Keratinocyte (primary cell): Measurements from ENCODE around the gene GARIN1A. TPM values are rescaled to one million over a fixed set of nuclear protein-coding genes. Genes with fewer than 3 reads are reported as not detected.

ENCODE experiments used
- DNase-seq: peaks from one replicate; pipeline ENCODE4 v3.0.0-alpha.2; 2011; ENCODE audit warnings: low read depth, missing footprints, low spot score
- FAIRE-seq: peaks from 2 replicates; lab custom pipeline; 2011; peaks lifted over from hg19 to GRCh38; lab: Jason Lieb, UNC
- H2AFZ ChIP-seq: 2 replicates; pipeline ENCODE4 v1.6.0; 2012; ENCODE audit warnings: low read length, control low read depth, inconsistent platforms; ENCODE audit not compliant: control insufficient read depth
- H3K27ac ChIP-seq: 2 replicates; pipeline ENCODE4 v1.5.1; 2011; ENCODE audit warnings: low read length; ENCODE audit not compliant: control insufficient read depth, insufficient read depth
- H3K27me3 ChIP-seq: 3 replicates; pipeline ENCODE4 v1.6.0; 2011; ENCODE audit warnings: low read length; ENCODE audit not compliant: control insufficient read depth, insufficient read depth; ENCODE audit errors: extremely low read depth
- H3K36me3 ChIP-seq, 2 experiments: 2 replicates in 1 of 2; 3 replicates in 1 of 2; pipeline ENCODE4 v1.5.1; 2011; ENCODE audit warnings: low read length in 2 of 2, mild to moderate bottlenecking in 1 of 2; ENCODE audit not compliant: control insufficient read depth in 2 of 2, insufficient read depth in 2 of 2; ENCODE audit errors: extremely low read depth in 1 of 2
- H3K4me1 ChIP-seq: 3 replicates; pipeline ENCODE4 v1.5.1; 2011; ENCODE audit warnings: low read length; ENCODE audit not compliant: control insufficient read depth, insufficient read depth; ENCODE audit errors: extremely low read depth
- H3K4me2 ChIP-seq: 3 replicates; pipeline ENCODE4 v1.6.0; 2011; ENCODE audit warnings: low read depth, low read length; ENCODE audit not compliant: control insufficient read depth, insufficient read depth; ENCODE audit errors: extremely low read depth
- H3K4me3 ChIP-seq, 3 experiments: fragments of 200-600 bp in 1 of 3; sonication (generic) in 1 of 3; 2 replicates in 2 of 3; 3 replicates in 1 of 3; pipeline ENCODE4 v1.5.1; 2011 to 2016; ENCODE audit warnings: low read length in 3 of 3, mild to moderate bottlenecking in 3 of 3, control low read depth in 2 of 3, inconsistent platforms in 1 of 3, low read depth in 1 of 3, mixed read lengths in 1 of 3, mixed run types in 1 of 3, moderate library complexity in 1 of 3; ENCODE audit not compliant: control insufficient read depth in 2 of 3, insufficient read depth in 2 of 3; ENCODE audit errors: extremely low read depth in 1 of 3
- H3K79me2 ChIP-seq: 2 replicates; pipeline ENCODE4 v1.6.0; 2012; ENCODE audit warnings: low read length; ENCODE audit not compliant: control insufficient read depth, insufficient read depth
- H3K9ac ChIP-seq: 3 replicates; pipeline ENCODE4 v1.6.0; 2011; ENCODE audit warnings: low read length; ENCODE audit not compliant: control insufficient read depth, insufficient read depth; ENCODE audit errors: extremely low read depth
- H3K9me1 ChIP-seq: 3 replicates; pipeline ENCODE4 v1.6.0; 2011; ENCODE audit warnings: low read length; ENCODE audit not compliant: control insufficient read depth, insufficient read depth; ENCODE audit errors: extremely low read depth
- H3K9me3 ChIP-seq: 2 replicates; pipeline ENCODE4 v1.5.1; 2012; ENCODE audit warnings: low read depth, low read length; ENCODE audit not compliant: control insufficient read depth
- H4K20me1 ChIP-seq: 3 replicates; pipeline ENCODE4 v1.6.0; 2011; ENCODE audit warnings: low read length; ENCODE audit not compliant: control insufficient read depth, insufficient read depth; ENCODE audit errors: extremely low read depth
- EZH2 ChIP-seq: IDR thresholded peaks from one replicate; pipeline ENCODE4 v1.6.1; 2012; ENCODE audit warnings: inconsistent platforms, mild to moderate bottlenecking, low read length, moderate library complexity
- dilution Hi-C: fragments of 300-500 bp; cut with MboI; formaldehyde crosslinking; loops from one replicate; pipeline ENCODE4 v1.7.0; 2020; ENCODE audit warnings: low sequenced_read_pairs; ENCODE audit not compliant: extremely low pct_ligation_motif_present
- polyA plus RNA-seq, 5 experiments: library from polyadenylated mRNA; depleted of rRNA in 3 of 5; stranded (reverse) in 3 of 5; stranded (forward) in 1 of 5; unstranded in 1 of 5; fragments of >200 nt; gene quantifications; 1 replicate in 1 of 5; 2 replicates in 3 of 5; 3 replicates in 1 of 5; pipeline versions ENCODE4 v1.2.1 to v1.2.3, GENCODE V29; 2011 to 2012; ENCODE audit warnings: missing spikeins in 2 of 5, low read depth in 1 of 5, low replicate concordance in 1 of 5
- TF ChIP-seq, protein P1 (sequence below), 3 experiments: IDR thresholded peaks in 1 of 3; conservative IDR thresholded peaks in 1 of 3; optimal IDR thresholded peaks in 1 of 3; 2 replicates in 2 of 3; 3 replicates in 1 of 3; pipeline versions ENCODE3 to v1.5.1; 2011; ENCODE audit warnings: low read length in 3 of 3, mild to moderate bottlenecking in 3 of 3, moderate library complexity in 2 of 3, control low read depth in 1 of 3, inconsistent platforms in 1 of 3; ENCODE audit not compliant: insufficient read depth in 2 of 3; ENCODE audit errors: extremely low read depth in 1 of 3

GARIN1A gene
- polyA plus RNA-seq, 1 donor (not counting 4 experiments of a cell fraction or from before 2014, with no cell fraction given): 0.69 TPM

DNA sequence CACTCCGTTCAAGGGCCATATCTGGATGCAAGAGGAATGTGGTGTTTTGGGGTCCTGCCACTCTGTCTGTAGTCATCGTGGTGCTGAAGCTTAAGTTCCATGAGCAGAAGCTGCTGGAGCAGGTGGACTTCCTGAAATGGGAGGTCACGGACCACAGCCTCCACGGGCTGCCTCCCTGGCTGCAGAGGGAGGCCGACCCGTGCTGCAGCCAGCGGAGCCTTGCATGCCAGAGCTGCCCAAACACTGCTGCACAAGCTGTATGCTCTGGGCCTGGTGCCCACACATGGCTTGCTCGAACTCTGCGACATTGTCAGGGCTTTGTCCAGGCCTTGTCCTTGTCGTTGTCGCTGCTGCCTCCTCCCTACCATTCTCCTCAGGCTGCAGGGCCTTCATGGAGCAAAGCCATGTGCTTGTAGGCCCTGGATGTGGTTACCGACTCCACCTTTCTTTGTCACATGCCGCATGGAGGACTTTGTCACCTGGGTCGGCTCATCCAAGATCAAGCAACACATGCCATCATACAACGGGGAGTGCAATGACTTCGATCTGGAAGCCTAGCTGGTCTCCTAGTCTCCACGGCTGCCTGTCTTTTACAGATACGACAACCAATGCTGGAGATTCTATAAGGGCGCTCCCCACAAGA, 21.4 kb downstream of the GARIN1A start:
- H3K4me3 ChIP-seq: no peak overlapping the region
- no peaks in the 10 kb centered on the region for H3K4me1 ChIP-seq
- no peaks in the 10 kb centered on the region for H3K79me2 ChIP-seq
- DNase-seq: no peak
- TF ChIP-seq, protein P1, sequence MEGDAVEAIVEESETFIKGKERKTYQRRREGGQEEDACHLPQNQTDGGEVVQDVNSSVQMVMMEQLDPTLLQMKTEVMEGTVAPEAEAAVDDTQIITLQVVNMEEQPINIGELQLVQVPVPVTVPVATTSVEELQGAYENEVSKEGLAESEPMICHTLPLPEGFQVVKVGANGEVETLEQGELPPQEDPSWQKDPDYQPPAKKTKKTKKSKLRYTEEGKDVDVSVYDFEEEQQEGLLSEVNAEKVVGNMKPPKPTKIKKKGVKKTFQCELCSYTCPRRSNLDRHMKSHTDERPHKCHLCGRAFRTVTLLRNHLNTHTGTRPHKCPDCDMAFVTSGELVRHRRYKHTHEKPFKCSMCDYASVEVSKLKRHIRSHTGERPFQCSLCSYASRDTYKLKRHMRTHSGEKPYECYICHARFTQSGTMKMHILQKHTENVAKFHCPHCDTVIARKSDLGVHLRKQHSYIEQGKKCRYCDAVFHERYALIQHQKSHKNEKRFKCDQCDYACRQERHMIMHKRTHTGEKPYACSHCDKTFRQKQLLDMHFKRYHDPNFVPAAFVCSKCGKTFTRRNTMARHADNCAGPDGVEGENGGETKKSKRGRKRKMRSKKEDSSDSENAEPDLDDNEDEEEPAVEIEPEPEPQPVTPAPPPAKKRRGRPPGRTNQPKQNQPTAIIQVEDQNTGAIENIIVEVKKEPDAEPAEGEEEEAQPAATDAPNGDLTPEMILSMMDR (optimal IDR thresholded peaks at IDR 0.05 in 1 of 3, IDR thresholded peaks at IDR 0.05 in 1 of 3, conservative IDR thresholded peaks at IDR 0.05 in 1 of 3; ENCODE audit: extremely low read depth in 1 of 3, insufficient read depth in 2 of 3, low read length in 3 of 3): no peak
- no peak for TF ChIP-seq EZH2
- H3K9me1 ChIP-seq: peaks cover 2% of the 10 kb centered on the region
- no peak overlapping the region for H3K9ac ChIP-seq
- H3K27me3 ChIP-seq: peaks cover 17% of the 10 kb centered on the region
- no peaks in the 10 kb centered on the region for H3K9me3 ChIP-seq
- no peak for FAIRE-seq
- dilution Hi-C loops: no loop called here
- no peak overlapping the region for H3K4me2 ChIP-seq
- no peak overlapping the region for H2AFZ ChIP-seq
- H4K20me1 ChIP-seq: no peaks in the 10 kb centered on the region
- H3K36me3 ChIP-seq: no peaks in the 10 kb centered on the region
- no peak overlapping the region for H3K27ac ChIP-seq

DNA sequence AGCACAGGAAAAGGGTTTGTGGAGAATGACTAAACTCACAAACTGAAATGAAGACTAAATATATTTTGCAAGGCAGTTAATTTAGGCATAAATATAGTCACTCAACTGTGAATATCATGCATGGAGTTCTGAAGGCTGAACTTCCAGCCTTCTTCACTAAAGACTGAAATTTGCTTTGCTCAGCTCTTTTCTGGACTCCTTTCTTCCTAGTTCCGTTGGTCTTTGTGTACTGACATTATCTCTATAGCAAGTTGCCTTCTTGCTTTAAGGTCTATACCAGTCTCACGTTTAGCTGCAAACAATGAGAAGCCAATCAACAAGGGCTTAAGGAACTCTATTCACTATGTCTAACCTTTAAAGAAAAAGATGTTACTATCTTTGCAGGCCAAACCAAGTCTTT, 22.6 kb downstream of the GARIN1A start:
- H3K79me2 ChIP-seq: no peaks in the 10 kb centered on the region
- no peak for FAIRE-seq
- no peak overlapping the region for H3K4me3 ChIP-seq
- H4K20me1 ChIP-seq: no peaks in the 10 kb centered on the region
- no peak overlapping the region for H3K9ac ChIP-seq
- dilution Hi-C loops: no loop called here
- peaks cover 2% of the 10 kb centered on the region for H3K9me1 ChIP-seq
- TF ChIP-seq, protein P1 (optimal IDR thresholded peaks at IDR 0.05 in 1 of 3, IDR thresholded peaks at IDR 0.05 in 1 of 3, conservative IDR thresholded peaks at IDR 0.05 in 1 of 3; ENCODE audit: extremely low read depth in 1 of 3, insufficient read depth in 2 of 3, low read length in 3 of 3): no peak
- TF ChIP-seq EZH2: no peak
- H3K27me3 ChIP-seq: peaks cover 17% of the 10 kb centered on the region
- H3K9me3 ChIP-seq: no peaks in the 10 kb centered on the region
- no peak overlapping the region for H3K4me2 ChIP-seq
- H2AFZ ChIP-seq: no peak overlapping the region
- no peaks in the 10 kb centered on the region for H3K4me1 ChIP-seq
- no peak overlapping the region for H3K27ac ChIP-seq
- H3K36me3 ChIP-seq: no peaks in the 10 kb centered on the region
- DNase-seq: no peak
